Glutamatergic neuron (in vitro differentiated cells): ENCODE measurements around the gene PALD1. TPM values are rescaled to one million over a fixed set of nuclear protein-coding genes. Genes with fewer than 3 reads are reported as not detected.

ENCODE experiments used
- DNase-seq: peaks from one replicate; pipeline ENCODE4 v3.0.0; 2022
- H3K27ac Mint-ChIP-seq: one replicate; pipeline ENCODE4 v1.8.0; 2020; ENCODE audit warnings: mild to moderate bottlenecking, mixed read lengths, inconsistent platforms; ENCODE audit not compliant: unreplicated experiment
- H3K27me3 Mint-ChIP-seq: one replicate; pipeline ENCODE4 v1.8.0; 2020; ENCODE audit warnings: mild to moderate bottlenecking, moderate library complexity, mixed read lengths, inconsistent platforms; ENCODE audit not compliant: unreplicated experiment
- H3K36me3 Mint-ChIP-seq: one replicate; pipeline ENCODE4 v1.8.0; 2020; ENCODE audit warnings: mild to moderate bottlenecking, mixed read lengths, inconsistent platforms; ENCODE audit not compliant: unreplicated experiment
- H3K4me1 Mint-ChIP-seq: one replicate; pipeline ENCODE4 v1.8.0; 2020; ENCODE audit warnings: mild to moderate bottlenecking, low read depth, mixed read lengths, inconsistent platforms; ENCODE audit not compliant: unreplicated experiment
- H3K4me3 Mint-ChIP-seq: one replicate; pipeline ENCODE4 v1.8.0; 2020; ENCODE audit warnings: mild to moderate bottlenecking, mixed read lengths, inconsistent platforms; ENCODE audit not compliant: unreplicated experiment
- H3K9me3 Mint-ChIP-seq: one replicate; pipeline ENCODE4 v1.8.0; 2020; ENCODE audit warnings: mild to moderate bottlenecking, moderate library complexity, mixed read lengths, inconsistent platforms; ENCODE audit not compliant: unreplicated experiment
- CTCF ChIP-seq: fragments of 200-600 bp; sonication (generic); IDR thresholded peaks from one replicate; pipeline ENCODE4 v1.5.0; 2021; ENCODE audit not compliant: partially characterized antibody, unreplicated experiment
- total RNA-seq: library from RNA; stranded (reverse); fragmentation: NEBNext Ultra II Directional; extraction: Animal tissue kit (Norgen Biotek cat#: 25700); gene quantifications from one replicate; pipeline ENCODE4 v1.2.1, GENCODE V29; 2021; ENCODE audit not compliant: unreplicated experiment

Gene PALD1
- total RNA-seq, 1 donor from 2014 or later: 15.5 TPM

- peak; percentile 64 for DNase-seq
- peaks cover 7% of the 10 kb centered on the region for H3K9me3 Mint-ChIP-seq
- no peak overlapping the region for H3K27ac Mint-ChIP-seq
- no peak for TF ChIP-seq CTCF
- H3K4me3 Mint-ChIP-seq: no peak overlapping the region
- H3K36me3 Mint-ChIP-seq: no peaks in the 10 kb centered on the region
- H3K4me1 Mint-ChIP-seq: peaks cover 2% of the 10 kb centered on the region
- H3K27me3 Mint-ChIP-seq: peaks cover 10% of the 10 kb centered on the region
Measured at GRCh38 chr10:70458329-70459060, 20.1 kb upstream of the PALD1 start.

GRCh38 chr10:70459061-70459773 lies 19.4 kb upstream of the PALD1 start:
- peaks cover 10% of the 10 kb centered on the region for H3K27me3 Mint-ChIP-seq
- H3K4me1 Mint-ChIP-seq: peaks cover 2% of the 10 kb centered on the region
- no peak for DNase-seq
- H3K36me3 Mint-ChIP-seq: no peaks in the 10 kb centered on the region
- TF ChIP-seq CTCF: no peak
- H3K27ac Mint-ChIP-seq: no peak overlapping the region
- H3K9me3 Mint-ChIP-seq: peaks cover 7% of the 10 kb centered on the region
- H3K4me3 Mint-ChIP-seq: no peak overlapping the region

- no peak overlapping the region for H3K4me3 Mint-ChIP-seq
- DNase-seq: no peak
- no peaks in the 10 kb centered on the region for H3K36me3 Mint-ChIP-seq
- peaks cover 10% of the 10 kb centered on the region for H3K27me3 Mint-ChIP-seq
- H3K9me3 Mint-ChIP-seq: peaks cover 7% of the 10 kb centered on the region
- peaks cover 2% of the 10 kb centered on the region for H3K4me1 Mint-ChIP-seq
- no peak for TF ChIP-seq CTCF
- peak overlapping the region; percentile 14 for H3K27ac Mint-ChIP-seq
Measured at GRCh38 chr10:70459774-70460490, 18.6 kb upstream of the PALD1 start.

GRCh38 chr10:70461397-70462348 lies 16.9 kb upstream of the PALD1 start:
- Mint-ChIP-seq H3K9me3 (peaks cover 5% of the 10 kb centered on the region), H3K4me1 (no peaks in the 10 kb centered on the region), H3K27ac (no peak overlapping the region), H3K27me3 (peaks cover 7% of the 10 kb centered on the region), H3K4me3 (no peak overlapping the region), H3K36me3 (no peaks in the 10 kb centered on the region)
- TF ChIP-seq CTCF: peak; percentile 35
- DNase-seq: peak; percentile 64
